Measurements from ENCODE around the gene MVK.

- TF ChIP-seq CTCF (IDR thresholded peaks at IDR 0.05; ENCODE audit: insufficient read depth, low read length, poor library complexity, severe bottlenecking) (no peak), EZH2phosphoT487 (conservative IDR thresholded peaks at IDR 0.05; ENCODE audit: low read length) (no peak)
These were observed 34.1 kb upstream of the MVK start for GRCh38 chr12:109539508-109539907.
